Astrocyte (in vitro differentiated cells and primary cell): Measurements from ENCODE around the gene FAAH. TPM values are rescaled to one million over a fixed set of nuclear protein-coding genes. Genes with fewer than 3 reads are reported as not detected.

ENCODE experiments used
- DNase-seq: peaks from one replicate; pipeline ENCODE4 v3.0.0-alpha.2; 2010; ENCODE audit warnings: low read depth
- FAIRE-seq: peaks from 2 replicates; lab custom pipeline; 2011; peaks lifted over from hg19 to GRCh38; lab: Jason Lieb, UNC
- H2AFZ ChIP-seq: 2 replicates; pipeline ENCODE4 v1.6.0; 2012; ENCODE audit warnings: low read depth, low read length, inconsistent platforms
- H3K27ac ChIP-seq: 2 replicates; pipeline ENCODE4 v1.5.1; 2011; ENCODE audit warnings: low read depth, low read length, inconsistent platforms
- H3K27me3 ChIP-seq: 2 replicates; pipeline ENCODE4 v1.6.0; 2011; ENCODE audit warnings: low read length, inconsistent platforms; ENCODE audit not compliant: insufficient read depth
- H3K36me3 ChIP-seq: 2 replicates; pipeline ENCODE4 v1.5.1; 2011; ENCODE audit warnings: low read length, inconsistent platforms; ENCODE audit not compliant: insufficient read depth
- H3K4me1 ChIP-seq: 2 replicates; pipeline ENCODE4 v1.5.1; 2011; ENCODE audit warnings: low read length, inconsistent platforms; ENCODE audit not compliant: insufficient read depth
- H3K4me2 ChIP-seq: 2 replicates; pipeline ENCODE4 v1.6.0; 2012; ENCODE audit warnings: low read length, inconsistent platforms
- H3K4me3 ChIP-seq: 2 replicates; pipeline ENCODE4 v1.5.1; 2011; ENCODE audit warnings: low read depth, mild to moderate bottlenecking, low read length, inconsistent platforms; ENCODE audit not compliant: insufficient read depth
- H3K79me2 ChIP-seq: 2 replicates; pipeline ENCODE4 v1.6.0; 2012; ENCODE audit warnings: mild to moderate bottlenecking, low read length, inconsistent platforms; ENCODE audit not compliant: insufficient read depth
- H3K9ac ChIP-seq: 2 replicates; pipeline ENCODE4 v1.6.0; 2012; ENCODE audit warnings: mild to moderate bottlenecking, low read length, inconsistent platforms
- H3K9me3 ChIP-seq: 2 replicates; pipeline ENCODE4 v1.5.1; 2012; ENCODE audit warnings: low read depth, mild to moderate bottlenecking, low read length, inconsistent platforms; ENCODE audit not compliant: insufficient read depth
- H4K20me1 ChIP-seq: 2 replicates; pipeline ENCODE4 v1.6.0; 2012; ENCODE audit warnings: low read length, inconsistent platforms; ENCODE audit not compliant: insufficient read depth
- H3K27ac Mint-ChIP-seq: one replicate; pipeline ENCODE4 v1.8.0; 2021; ENCODE audit warnings: mild to moderate bottlenecking, mixed read lengths; ENCODE audit not compliant: unreplicated experiment
- H3K27me3 Mint-ChIP-seq: one replicate; pipeline ENCODE4 v1.8.0; 2021; ENCODE audit warnings: low read depth, mixed read lengths; ENCODE audit not compliant: unreplicated experiment
- H3K36me3 Mint-ChIP-seq: one replicate; pipeline ENCODE4 v1.8.0; 2021; ENCODE audit warnings: low read depth, mixed read lengths; ENCODE audit not compliant: unreplicated experiment
- H3K4me1 Mint-ChIP-seq: one replicate; pipeline ENCODE4 v1.8.0; 2021; ENCODE audit warnings: low read depth, mixed read lengths; ENCODE audit not compliant: unreplicated experiment
- H3K4me3 Mint-ChIP-seq: one replicate; pipeline ENCODE4 v1.8.0; 2021; ENCODE audit warnings: mild to moderate bottlenecking, moderate library complexity, mixed read lengths; ENCODE audit not compliant: unreplicated experiment
- H3K9me3 Mint-ChIP-seq: one replicate; pipeline ENCODE4 v1.8.0; 2021; ENCODE audit warnings: mild to moderate bottlenecking, mixed read lengths; ENCODE audit not compliant: unreplicated experiment
- CTCF ChIP-seq: IDR thresholded peaks from 2 replicates; pipeline ENCODE4 v1.5.1; 2011; ENCODE audit warnings: low read depth, mild to moderate bottlenecking, inconsistent platforms, low read length, moderate library complexity; ENCODE audit not compliant: insufficient read depth
- EZH2 ChIP-seq: IDR thresholded peaks from 2 replicates; pipeline ENCODE4 v1.6.1; 2012; ENCODE audit warnings: mild to moderate bottlenecking, low read length, inconsistent platforms; ENCODE audit not compliant: insufficient read depth
- total RNA-seq: library from RNA; stranded (reverse); gene quantifications from 2 replicates; pipeline ENCODE4 v1.2.1, GENCODE V29; 2021

The FAAH gene
- total RNA-seq, 1 donor from 2014 or later: 1.9 TPM

- Histone ChIP-seq H3K9ac (peak overlapping the region; percentile 52), H3K27me3 (no peaks in the 10 kb centered on the region), H3K4me3 (no peak overlapping the region), H3K9me3 (no peaks in the 10 kb centered on the region), H3K4me2 (no peak overlapping the region), H3K4me1 (peaks cover 10% of the 10 kb centered on the region), H3K27ac (no peak overlapping the region), H3K36me3 (no peaks in the 10 kb centered on the region), H2AFZ (peak overlapping the region; percentile 92), H4K20me1 (no peaks in the 10 kb centered on the region), H3K79me2 (no peaks in the 10 kb centered on the region)
- H3K4me1 Mint-ChIP-seq: peaks cover 8% of the 10 kb centered on the region
- peaks cover 38% of the 10 kb centered on the region for H3K27me3 Mint-ChIP-seq
- no peak overlapping the region for H3K27ac Mint-ChIP-seq
- DNase-seq (no peak), FAIRE-seq (no peak)
- H3K4me3 Mint-ChIP-seq: no peak overlapping the region
- no peaks in the 10 kb centered on the region for H3K9me3 Mint-ChIP-seq
- H3K36me3 Mint-ChIP-seq: peaks cover 3% of the 10 kb centered on the region
- no peak for TF ChIP-seq EZH2
- no peak for TF ChIP-seq CTCF
Observed at GRCh38 chr1:46405724-46406123, 11.6 kb downstream of the FAAH start.

- no peak for TF ChIP-seq EZH2
- TF ChIP-seq CTCF: no peak
- Histone ChIP-seq H2AFZ (peak overlapping the region; percentile 75), H3K4me2 (peak overlapping the region; percentile 70), H3K79me2 (no peaks in the 10 kb centered on the region), H3K4me3 (no peak overlapping the region), H3K9ac (peak overlapping the region; percentile 50), H3K36me3 (no peaks in the 10 kb centered on the region), H3K27me3 (no peaks in the 10 kb centered on the region), H3K9me3 (no peaks in the 10 kb centered on the region), H3K4me1 (peaks cover 10% of the 10 kb centered on the region), H4K20me1 (no peaks in the 10 kb centered on the region), H3K27ac (no peak overlapping the region)
- DNase-seq: no peak
- Mint-ChIP-seq H3K4me3 (no peak overlapping the region), H3K27me3 (peaks cover 32% of the 10 kb centered on the region), H3K36me3 (peaks cover 3% of the 10 kb centered on the region), H3K9me3 (no peaks in the 10 kb centered on the region), H3K27ac (no peak overlapping the region), H3K4me1 (peaks cover 8% of the 10 kb centered on the region)
- FAIRE-seq: no peak
Observed at GRCh38 chr1:46406881-46407608, 12.9 kb downstream of the FAAH start.

- Histone ChIP-seq H4K20me1 (no peaks in the 10 kb centered on the region), H2AFZ (no peak overlapping the region), H3K9ac (no peak overlapping the region), H3K9me3 (no peaks in the 10 kb centered on the region), H3K27ac (no peak overlapping the region), H3K27me3 (no peaks in the 10 kb centered on the region), H3K79me2 (no peaks in the 10 kb centered on the region), H3K4me3 (no peak overlapping the region), H3K4me2 (no peak overlapping the region), H3K4me1 (peaks cover 10% of the 10 kb centered on the region), H3K36me3 (no peaks in the 10 kb centered on the region)
- DNase-seq (no peak), FAIRE-seq (no peak)
- no peak overlapping the region for H3K27ac Mint-ChIP-seq
- H3K9me3 Mint-ChIP-seq: no peaks in the 10 kb centered on the region
- H3K4me1 Mint-ChIP-seq: peaks cover 8% of the 10 kb centered on the region
- H3K27me3 Mint-ChIP-seq: peaks cover 32% of the 10 kb centered on the region
- TF ChIP-seq CTCF: no peak
- TF ChIP-seq EZH2: no peak
- H3K4me3 Mint-ChIP-seq: no peak overlapping the region
- peaks cover 3% of the 10 kb centered on the region for H3K36me3 Mint-ChIP-seq
Observed at GRCh38 chr1:46407636-46408035, 13.5 kb downstream of the FAAH start.
